K562 (cell line): ENCODE results near the gene CCDC61. TPM values are rescaled to one million over a fixed set of nuclear protein-coding genes. Genes with fewer than 3 reads are reported as not detected.

Experiments
- BCOR ChIP-seq: fragments of 450-650 bp; IDR thresholded peaks from 2 replicates; pipeline ENCODE4 v1.6.1; 2016
- CBFA2T2 ChIP-seq: fragments of 450-650 bp; conservative IDR thresholded peaks from 2 replicates; pipeline ENCODE4 v1.6.1; 2017; ENCODE audit warnings: mild to moderate bottlenecking
- CBFB ChIP-seq: sonication (generic); formaldehyde crosslinking; IDR thresholded peaks from 2 replicates; pipeline ENCODE4 v1.4.0; 2020; ENCODE audit warnings: mild to moderate bottlenecking, missing genetic modification reagents
- CREM ChIP-seq: IDR thresholded peaks from 2 replicates; pipeline ENCODE4 v1.6.1; 2014; ENCODE audit warnings: antibody characterized with exemption, low read depth
- CTCFL ChIP-seq: IDR thresholded peaks from 2 replicates; pipeline ENCODE4 v1.6.1; 2011; ENCODE audit warnings: borderline replicate concordance, low read depth, mild to moderate bottlenecking, moderate library complexity, low read length; ENCODE audit not compliant: insufficient read depth, poor library complexity, severe bottlenecking
- DMBX1 ChIP-seq: fragments of 250-450 bp; sonication (Bioruptor Pico); IDR thresholded peaks from 2 replicates; pipeline ENCODE4 v1.8.0; 2022; ENCODE audit warnings: inconsistent platforms, mild to moderate bottlenecking, moderate library complexity, borderline replicate concordance
- EP300 ChIP-seq: IDR thresholded peaks from 2 replicates; pipeline ENCODE4 v1.6.1; 2012; ENCODE audit warnings: low read length, improper control_type of control experiment
- GABPB1 ChIP-seq: sonication (generic); formaldehyde crosslinking; IDR thresholded peaks from 2 replicates; pipeline ENCODE4 v1.8.0; 2022; ENCODE audit warnings: mild to moderate bottlenecking, missing genetic modification reagents
- HDAC1 ChIP-seq, 2 experiments: fragments of 450-650 bp; IDR thresholded peaks; 2 replicates each; pipeline ENCODE4 v1.6.1; 2016 to 2017; ENCODE audit warnings: inconsistent platforms in 1 of 2, mild to moderate bottlenecking in 1 of 2, moderate library complexity in 1 of 2
- JUND ChIP-seq, 2 experiments: IDR thresholded peaks; 2 replicates in 1 of 2; 3 replicates in 1 of 2; pipeline ENCODE4 v1.6.1; 2011; ENCODE audit warnings: borderline replicate concordance in 2 of 2, low read depth in 2 of 2, low read length in 2 of 2, improper control_type of control experiment in 1 of 2, missing biosample characterization in 1 of 2, missing genetic modification characterization in 1 of 2, missing genetic modification reagents in 1 of 2
- MAX ChIP-seq: sonication (generic); formaldehyde crosslinking; IDR thresholded peaks from 2 replicates; pipeline ENCODE4 v1.9.0; 2022; ENCODE audit warnings: mild to moderate bottlenecking, missing genetic modification reagents
- PRPF4 ChIP-seq: fragments of 200-400 bp; formaldehyde crosslinking; IDR thresholded peaks from one replicate; pipeline ENCODE4 v1.6.1; 2017; ENCODE audit warnings: low read length, low read depth, mild to moderate bottlenecking; ENCODE audit not compliant: insufficient read depth, poor library complexity, severe bottlenecking
- RAD21 ChIP-seq, 2 experiments: fragments of 250-450 bp in 1 of 2; fragments of 450-650 bp in 1 of 2; sonication (Bioruptor Pico) in 1 of 2; formaldehyde crosslinking in 1 of 2; IDR thresholded peaks in 1 of 2; conservative IDR thresholded peaks in 1 of 2; 2 replicates each; pipeline versions ENCODE4 v1.4.0 to v1.8.0; 2020 to 2022; ENCODE audit warnings: mild to moderate bottlenecking in 2 of 2, moderate library complexity in 1 of 2
- RB1 ChIP-seq: fragments of 450-650 bp; IDR thresholded peaks from 2 replicates; pipeline ENCODE4 v1.6.1; 2017; ENCODE audit warnings: low read depth, mild to moderate bottlenecking
- RCOR1 ChIP-seq, 2 experiments: IDR thresholded peaks; 2 replicates each; pipeline ENCODE4 v1.6.1; 2012; ENCODE audit warnings: low read depth in 2 of 2, low read length in 2 of 2, borderline replicate concordance in 1 of 2, improper control_type of control experiment in 1 of 2
- U2AF2 ChIP-seq: fragments of 200-400 bp; formaldehyde crosslinking; optimal IDR thresholded peaks from 2 replicates; pipeline ENCODE3; 2017; ENCODE audit warnings: low read depth, mild to moderate bottlenecking, low read length
- ZNF121 ChIP-seq: sonication (generic); formaldehyde crosslinking; conservative IDR thresholded peaks from 2 replicates; pipeline ENCODE4 v1.8.0; 2022; ENCODE audit warnings: missing genetic modification reagents
- ZNF354B ChIP-seq: fragments of 250-450 bp; sonication (Bioruptor Pico); IDR thresholded peaks from 2 replicates; pipeline ENCODE4 v1.4.0; 2020
- polyA plus RNA-seq, 8 experiments: library from polyadenylated mRNA; depleted of rRNA in 4 of 8; stranded (reverse) in 5 of 8; unstranded in 3 of 8; fragments of >200 nt; fragmentation: Nextera tagmentation in 2 of 8; fragmentation: Illumina TruSeq in 1 of 8; extraction: Ambion mirVana in 2 of 8; extraction: Trizol in 1 of 8; gene quantifications; 2 replicates each; pipeline versions ENCODE4 v1.2.1 to v1.2.3, GENCODE V29; 2011 to 2014; ENCODE audit warnings: inconsistent platforms in 1 of 8, missing spikeins in 1 of 8
- total RNA-seq, 7 experiments: library from RNA; depleted of rRNA in 6 of 7; stranded (reverse); fragments of >200 nt in 6 of 7; fragmentation: Illumina TruSeq in 2 of 7; extraction: Trizol in 2 of 7; gene quantifications; 2 replicates each; pipeline versions ENCODE4 v1.2.1 to v1.2.3, GENCODE V29; 2011 to 2021; ENCODE audit warnings: low replicate concordance in 1 of 7
- TF ChIP-seq, protein P1 (sequence below): fragments of 250-450 bp; sonication (Bioruptor Pico); IDR thresholded peaks from 2 replicates; pipeline ENCODE4 v1.4.0; 2020; ENCODE audit warnings: mild to moderate bottlenecking
- TF ChIP-seq, protein P2 (sequence below), 2 experiments: IDR thresholded peaks; 2 replicates each; pipeline ENCODE4 v1.6.1; 2011; ENCODE audit warnings: borderline replicate concordance in 1 of 2, control low read depth in 1 of 2, low read depth in 1 of 2, low read length in 1 of 2, mild to moderate bottlenecking in 1 of 2, mixed read lengths in 1 of 2, moderate library complexity in 1 of 2; ENCODE audit not compliant: insufficient read depth in 1 of 2, insufficient read length in 1 of 2, poor library complexity in 1 of 2, severe bottlenecking in 1 of 2; ENCODE audit errors: extremely low read depth in 1 of 2

Gene CCDC61
- total and polyA plus RNA-seq, 9 of the 15 experiments (the other 6 are each of a cell fraction or from before 2014, with no cell fraction given) = 0.07 to 27.0 (median 10.3) TPM

GRCh38 chr19:46009530-46010510 is 14.6 kb downstream of the CCDC61 start (continued):
- TF ChIP-seq MAX (CRISPR knock-in tag) (no peak), ZNF354B (CRISPR knock-in tag) (no peak), JUND (IDR thresholded peaks at IDR 0.05; ENCODE audit: borderline replicate concordance, low read depth, low read length) (0 out of 2 replicates have a peak, but pooled peaks have one; percentile 25), JUND (tag; IDR thresholded peaks at IDR 0.05; ENCODE audit: borderline replicate concordance, low read depth, low read length) (no peak), U2AF2 (no peak), DMBX1 (CRISPR knock-in tag) (no peak), CREM (peak; percentile 13; the same call in 1 of the 2 replicates), RCOR1 (IDR thresholded peaks at IDR 0.05; ENCODE audit: borderline replicate concordance in 1 of 2, low read depth in 2 of 2, low read length in 2 of 2) (peak in 1 of 2 experiments; percentile 40; a peak in 1 of 4 replicates), CBFA2T2 (no peak), RAD21 (CRISPR knock-in tag; conservative IDR thresholded peaks at IDR 0.05 in 1 of 2, IDR thresholded peaks at IDR 0.05 in 1 of 2) (peak in 1 of 2 experiments; percentile 54; a peak in 2 of 4 replicates), ZNF121 (CRISPR knock-in tag) (no peak), PRPF4 (no peak), GABPB1 (CRISPR knock-in tag) (peak; percentile 32; the same call in 1 of the 2 replicates), CTCFL (peak; percentile 76), BCOR (no peak), HDAC1 (IDR thresholded peaks at IDR 0.05) (0 out of 4 replicates have a peak, but pooled peaks of 1 of the 2 experiments have one; percentile 28), RB1 (0 out of 2 replicates have a peak, but pooled peaks have one; percentile 21), EP300 (no peak), CBFB (CRISPR knock-in tag) (no peak)
- TF ChIP-seq, protein P1, sequence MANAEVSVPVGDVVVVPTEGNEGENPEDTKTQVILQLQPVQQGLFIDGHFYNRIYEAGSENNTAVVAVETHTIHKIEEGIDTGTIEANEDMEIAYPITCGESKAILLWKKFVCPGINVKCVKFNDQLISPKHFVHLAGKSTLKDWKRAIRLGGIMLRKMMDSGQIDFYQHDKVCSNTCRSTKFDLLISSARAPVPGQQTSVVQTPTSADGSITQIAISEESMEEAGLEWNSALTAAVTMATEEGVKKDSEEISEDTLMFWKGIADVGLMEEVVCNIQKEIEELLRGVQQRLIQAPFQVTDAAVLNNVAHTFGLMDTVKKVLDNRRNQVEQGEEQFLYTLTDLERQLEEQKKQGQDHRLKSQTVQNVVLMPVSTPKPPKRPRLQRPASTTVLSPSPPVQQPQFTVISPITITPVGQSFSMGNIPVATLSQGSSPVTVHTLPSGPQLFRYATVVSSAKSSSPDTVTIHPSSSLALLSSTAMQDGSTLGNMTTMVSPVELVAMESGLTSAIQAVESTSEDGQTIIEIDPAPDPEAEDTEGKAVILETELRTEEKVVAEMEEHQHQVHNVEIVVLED (CRISPR knock-in tag) = no peak
- TF ChIP-seq, protein P2, sequence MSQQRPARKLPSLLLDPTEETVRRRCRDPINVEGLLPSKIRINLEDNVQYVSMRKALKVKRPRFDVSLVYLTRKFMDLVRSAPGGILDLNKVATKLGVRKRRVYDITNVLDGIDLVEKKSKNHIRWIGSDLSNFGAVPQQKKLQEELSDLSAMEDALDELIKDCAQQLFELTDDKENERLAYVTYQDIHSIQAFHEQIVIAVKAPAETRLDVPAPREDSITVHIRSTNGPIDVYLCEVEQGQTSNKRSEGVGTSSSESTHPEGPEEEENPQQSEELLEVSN (IDR thresholded peaks at IDR 0.05; ENCODE audit: borderline replicate concordance in 1 of 2, extremely low read depth in 1 of 2, insufficient read depth in 1 of 2, insufficient read length in 1 of 2, low read depth in 1 of 2, low read length in 1 of 2, poor library complexity in 1 of 2, severe bottlenecking in 1 of 2) = no peak
